Gastroesophageal sphincter (tissue), 4 donors: ENCODE results near the gene MRPS22. TPM values are rescaled to one million over a fixed set of nuclear protein-coding genes. Genes with fewer than 3 reads are reported as not detected.

Source experiments
- ATAC-seq: fragments of 150-250 bp; one replicate; pipeline ENCODE4 v1.9.1; 2016; ENCODE audit warnings: mild to moderate bottlenecking, moderate library complexity
- H3K27ac ChIP-seq, 4 donors: fragments of 200-600 bp; sonication (generic) in 3 of 4; 1 replicate in 3 of 4; 2 replicates in 1 of 4; pipeline ENCODE4 v1.5.1; 2016 to 2019
- H3K27me3 ChIP-seq: fragments of 200-600 bp; sonication (generic); one replicate; pipeline ENCODE4 v1.5.1; 2019
- H3K36me3 ChIP-seq, 2 donors: fragments of 200-600 bp; sonication (generic); one replicate each; pipeline ENCODE4 v1.5.1; 2019; ENCODE audit warnings: control low read depth in 1 of 2
- H3K4me1 ChIP-seq, 3 donors: fragments of 200-600 bp; sonication (generic); 1 replicate in 2 of 3; 2 replicates in 1 of 3; pipeline ENCODE4 v1.5.1; 2016 to 2019; ENCODE audit warnings: control low read depth in 2 of 3
- H3K4me3 ChIP-seq, 2 donors: fragments of 200-600 bp; sonication (generic); one replicate each; pipeline ENCODE4 v1.5.1; 2019; ENCODE audit warnings: mild to moderate bottlenecking in 1 of 2, moderate library complexity in 1 of 2
- H3K9me3 ChIP-seq, 3 donors: fragments of 200-600 bp; sonication (generic); one replicate each; pipeline ENCODE4 v1.5.1; 2017 to 2019; ENCODE audit warnings: control low read depth in 2 of 3
- EP300 ChIP-seq: sonication (generic); formaldehyde crosslinking; IDR thresholded peaks from one replicate; pipeline ENCODE4 v1.6.1; 2017; ENCODE audit warnings: antibody characterized with exemption, mild to moderate bottlenecking
- POLR2A ChIP-seq, 2 donors: fragments of 450-650 bp; IDR thresholded peaks; one replicate each; pipeline ENCODE4 v1.6.1; 2017; ENCODE audit warnings: antibody characterized with exemption in 2 of 2, mild to moderate bottlenecking in 2 of 2, moderate library complexity in 1 of 2
- POLR2AphosphoS5 ChIP-seq: sonication (generic); formaldehyde crosslinking; IDR thresholded peaks from one replicate; pipeline ENCODE4 v1.6.1; 2017; ENCODE audit warnings: antibody characterized with exemption
- WGBS, 2 donors: methylation state at CpG; one replicate each; pipeline ENCODE4 v1.1.5; 2018; ENCODE audit warnings: low coverage in 1 of 2; 5-methylcytosine and 5-hydroxymethylcytosine counted together
- total RNA-seq, 4 donors: library from RNA; depleted of rRNA; stranded (reverse); fragments of >200 nt; gene quantifications; one replicate each; pipeline ENCODE4 v1.1.0, GENCODE V29; 2016
- TF ChIP-seq, protein P1 (sequence below), 4 experiments: fragments of 200-600 bp in 2 of 4; fragments of 450-650 bp in 2 of 4; sonication (generic) in 1 of 4; IDR thresholded peaks; one replicate each; pipeline ENCODE4 v1.5.1; 2017 to 2019; ENCODE audit warnings: antibody characterized with exemption in 4 of 4, mild to moderate bottlenecking in 2 of 4, moderate library complexity in 2 of 4

The MRPS22 gene
- total RNA-seq, 4 donors from 2014 or later, result 52.6 to 68.8 (median 56.6) TPM

DNA sequence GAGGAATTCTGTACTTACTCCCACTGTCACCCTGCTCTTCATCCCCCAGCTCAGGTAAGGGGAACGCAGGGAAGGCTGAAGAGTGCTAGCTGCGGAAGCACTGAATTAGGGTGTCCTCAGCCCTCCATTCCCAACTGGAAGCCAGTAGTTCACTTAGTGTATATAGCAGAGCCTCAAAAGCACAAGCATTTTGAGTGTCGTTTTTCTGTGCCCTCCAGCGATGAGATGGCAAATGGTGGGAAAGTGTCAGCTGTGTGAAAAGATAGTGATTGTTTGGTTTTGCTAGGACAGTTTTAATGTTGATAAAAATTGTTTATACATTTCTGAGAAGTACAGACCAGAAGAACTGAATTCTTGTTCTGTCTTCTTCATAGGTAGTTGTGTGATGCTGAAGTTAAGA lies 10.8 kb downstream of the MRPS22 start:
- TF ChIP-seq, protein P1, sequence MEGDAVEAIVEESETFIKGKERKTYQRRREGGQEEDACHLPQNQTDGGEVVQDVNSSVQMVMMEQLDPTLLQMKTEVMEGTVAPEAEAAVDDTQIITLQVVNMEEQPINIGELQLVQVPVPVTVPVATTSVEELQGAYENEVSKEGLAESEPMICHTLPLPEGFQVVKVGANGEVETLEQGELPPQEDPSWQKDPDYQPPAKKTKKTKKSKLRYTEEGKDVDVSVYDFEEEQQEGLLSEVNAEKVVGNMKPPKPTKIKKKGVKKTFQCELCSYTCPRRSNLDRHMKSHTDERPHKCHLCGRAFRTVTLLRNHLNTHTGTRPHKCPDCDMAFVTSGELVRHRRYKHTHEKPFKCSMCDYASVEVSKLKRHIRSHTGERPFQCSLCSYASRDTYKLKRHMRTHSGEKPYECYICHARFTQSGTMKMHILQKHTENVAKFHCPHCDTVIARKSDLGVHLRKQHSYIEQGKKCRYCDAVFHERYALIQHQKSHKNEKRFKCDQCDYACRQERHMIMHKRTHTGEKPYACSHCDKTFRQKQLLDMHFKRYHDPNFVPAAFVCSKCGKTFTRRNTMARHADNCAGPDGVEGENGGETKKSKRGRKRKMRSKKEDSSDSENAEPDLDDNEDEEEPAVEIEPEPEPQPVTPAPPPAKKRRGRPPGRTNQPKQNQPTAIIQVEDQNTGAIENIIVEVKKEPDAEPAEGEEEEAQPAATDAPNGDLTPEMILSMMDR (IDR thresholded peaks at IDR 0.05), result no peak
- TF ChIP-seq POLR2AphosphoS5 (no peak), EP300 (no peak), POLR2A (IDR thresholded peaks at IDR 0.05) (no peak)
- Histone ChIP-seq H3K4me3 (no peak overlapping the region), H3K36me3 (peaks cover 22 to 100% of the 10 kb centered on the region in 2 donors), H3K4me1 (peaks cover 0 to 6% (median 0%) of the 10 kb centered on the region in 3 donors), H3K27me3 (no peaks in the 10 kb centered on the region), H3K27ac (no peak overlapping the region), H3K9me3 (no peaks in the 10 kb centered on the region)
- no peak for ATAC-seq
- 90 to 96% methylated on average over 3 of the region's 4 CpGs for WGBS, 2 donors

DNA sequence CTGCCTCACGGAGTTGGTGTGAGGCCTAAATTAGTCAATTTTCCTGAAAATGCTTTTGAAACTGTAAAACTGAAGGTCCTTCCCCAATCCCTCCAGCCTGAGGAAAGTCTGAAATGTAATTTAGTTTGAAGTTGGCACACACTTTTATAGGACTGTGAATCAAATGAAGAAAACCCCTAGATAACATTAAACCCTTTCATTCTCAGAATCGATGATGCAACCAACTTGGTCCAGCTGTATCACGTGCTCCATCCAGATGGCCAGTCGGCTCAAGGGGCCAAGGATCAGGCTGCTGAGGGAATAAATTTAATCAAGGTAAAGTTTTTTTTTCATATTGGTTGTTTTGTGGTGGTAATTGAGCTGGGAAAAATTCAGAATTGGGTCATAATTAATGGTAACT lies 11.7 kb downstream of the MRPS22 start:
- no peaks in the 10 kb centered on the region for H3K27me3 ChIP-seq
- TF ChIP-seq POLR2A (IDR thresholded peaks at IDR 0.05) (no peak), POLR2AphosphoS5 (no peak), EP300 (no peak)
- TF ChIP-seq, protein P1 (IDR thresholded peaks at IDR 0.05), result no peak
- ATAC-seq, result no peak

DNA sequence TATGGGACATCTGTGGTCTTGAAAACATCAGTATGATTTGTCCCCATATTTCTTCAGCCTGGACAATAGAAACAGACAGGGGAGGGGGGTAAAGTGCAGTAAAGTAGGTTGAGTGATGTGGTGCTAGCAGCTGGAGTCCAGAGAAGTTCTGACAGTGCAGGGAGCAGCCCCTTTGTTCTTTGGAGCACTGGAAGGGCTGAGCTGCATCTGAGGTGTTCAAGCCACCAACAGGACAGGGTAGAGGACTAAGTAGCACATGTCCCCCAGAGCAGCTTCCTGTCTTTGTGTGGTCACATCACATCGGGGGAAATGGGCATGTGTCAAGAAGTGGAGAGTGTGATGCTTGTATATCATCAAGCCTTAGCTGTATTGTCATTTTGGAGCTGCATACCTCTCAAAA lies 12.1 kb downstream of the MRPS22 start:
- ATAC-seq, result no peak
- Histone ChIP-seq H3K4me3 (no peak overlapping the region), H3K9me3 (no peaks in the 10 kb centered on the region), H3K36me3 (peaks cover 20 to 100% of the 10 kb centered on the region in 2 donors), H3K27me3 (no peaks in the 10 kb centered on the region), H3K27ac (no peak overlapping the region), H3K4me1 (peaks cover 0 to 10% (median 0%) of the 10 kb centered on the region in 3 donors)
- TF ChIP-seq, protein P1 (IDR thresholded peaks at IDR 0.05), result no peak
- no peak for TF ChIP-seq POLR2A (IDR thresholded peaks at IDR 0.05)
- no peak for TF ChIP-seq POLR2AphosphoS5
- no peak for TF ChIP-seq EP300
- 30% methylated on average over 1 of the region's 1 CpG; no CpG with 5 or more reads in 1 of the 2 donors for WGBS, 2 donors

More for the DNA sequence above, 11.7 kb downstream of the MRPS22 start:
- Histone ChIP-seq H3K27ac (no peak overlapping the region), H3K36me3 (peaks cover 22 to 100% of the 10 kb centered on the region in 2 donors), H3K4me1 (peaks cover 0 to 6% (median 0%) of the 10 kb centered on the region in 3 donors), H3K9me3 (no peaks in the 10 kb centered on the region), H3K4me3 (no peak overlapping the region)
- WGBS, 2 donors, result 58 to 77% methylated on average over 2 to 4 of the region's 4 CpGs

DNA sequence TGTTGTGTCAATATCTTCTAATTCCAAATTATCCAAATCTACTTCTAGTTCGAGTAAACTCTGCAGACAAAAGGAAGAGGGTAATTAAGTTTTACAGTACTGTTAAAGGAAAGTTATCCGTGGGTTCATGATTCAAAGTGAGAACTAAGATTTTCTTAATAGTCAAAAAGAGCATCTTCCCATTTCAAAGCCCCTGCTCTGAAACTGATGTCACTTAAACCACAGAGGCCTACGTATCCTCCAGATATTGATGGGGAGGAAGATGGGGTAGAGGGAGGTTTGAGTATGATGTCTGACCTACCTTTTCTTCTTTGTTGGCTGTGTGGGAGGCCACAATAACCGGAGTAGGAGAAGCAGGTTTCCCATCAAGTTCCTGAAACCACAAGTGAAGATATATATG lies 14.1 kb downstream of the MRPS22 start:
- WGBS, 2 donors, result 64 to 69% methylated on average over 2 to 4 of the region's 4 CpGs
- H3K9me3 ChIP-seq, result no peaks in the 10 kb centered on the region
- TF ChIP-seq POLR2AphosphoS5 (no peak), POLR2A (IDR thresholded peaks at IDR 0.05) (no peak), EP300 (no peak)
- TF ChIP-seq, protein P1 (IDR thresholded peaks at IDR 0.05), result no peak
- peaks cover 0 to 21% (median 0%) of the 10 kb centered on the region in 3 donors for H3K4me1 ChIP-seq
- no peak overlapping the region for H3K27ac ChIP-seq
- no peak for ATAC-seq
- H3K36me3 ChIP-seq, result peaks cover 15 to 100% of the 10 kb centered on the region in 2 donors
- H3K27me3 ChIP-seq, result no peaks in the 10 kb centered on the region
- H3K4me3 ChIP-seq, result no peak overlapping the region

DNA sequence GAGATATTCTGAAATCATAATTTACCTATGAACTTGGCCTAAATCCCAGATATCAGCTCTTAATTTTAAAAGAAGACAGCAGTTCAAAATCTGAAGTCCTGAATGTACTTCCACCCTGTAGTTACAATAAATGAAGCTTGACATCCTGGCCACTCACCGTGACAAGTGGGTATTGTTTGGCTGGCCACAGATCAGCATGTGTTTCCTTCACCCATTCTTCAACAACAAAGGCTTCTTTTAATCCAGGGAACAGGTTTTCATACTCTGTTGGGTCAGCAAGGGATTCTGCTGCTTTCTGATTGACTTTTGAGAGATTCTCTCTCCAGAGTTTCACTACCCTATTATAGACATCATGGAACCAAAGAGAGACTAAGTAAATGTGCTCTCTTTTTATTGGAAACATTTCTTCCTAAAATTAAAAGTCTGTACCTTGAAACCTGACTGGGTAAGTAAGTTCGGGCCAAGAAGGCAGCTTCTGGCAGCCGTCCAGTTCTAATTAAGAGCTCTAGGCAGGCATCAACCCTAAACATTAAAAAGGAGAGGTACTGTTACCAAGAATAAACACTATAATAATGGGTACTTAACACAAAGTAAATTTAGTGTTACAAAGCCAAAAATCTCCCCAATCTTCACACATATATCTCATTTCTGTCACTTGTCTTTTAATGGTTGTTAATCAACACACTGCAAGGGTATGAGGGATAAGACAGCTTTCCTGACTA lies 15.2 kb downstream of the MRPS22 start:
- ATAC-seq, result no peak
- 63 to 69% methylated on average over 2 to 3 of the region's 3 CpGs for WGBS, 2 donors
- no peaks in the 10 kb centered on the region for H3K27me3 ChIP-seq
- TF ChIP-seq, protein P1 (IDR thresholded peaks at IDR 0.05), result no peak
- H3K36me3 ChIP-seq, result peaks cover 15 to 100% of the 10 kb centered on the region in 2 donors
- H3K27ac ChIP-seq, result no peak overlapping the region
- peaks cover 0 to 21% (median 0%) of the 10 kb centered on the region in 3 donors for H3K4me1 ChIP-seq
- H3K9me3 ChIP-seq, result no peaks in the 10 kb centered on the region
- no peak overlapping the region for H3K4me3 ChIP-seq
